Adrenal gland (tissue), 5 donors: ENCODE measurements around the gene TMOD1.

Experiments
- CTCF ChIP-seq, 6 experiments: fragments of 450-650 bp in 4 of 6; fragments of 200-600 bp in 2 of 6; sonication (generic) in 1 of 6; IDR thresholded peaks; 1 replicate in 5 of 6; 2 replicates in 1 of 6; pipeline versions ENCODE4 v1.5.1 to v1.8.0; 2016 to 2021; ENCODE audit warnings: antibody characterized with exemption in 6 of 6, mild to moderate bottlenecking in 2 of 6, moderate library complexity in 1 of 6
- POLR2A ChIP-seq, 2 donors: fragments of 450-650 bp; IDR thresholded peaks; one replicate each; pipeline ENCODE4 v1.6.1; 2017; ENCODE audit warnings: antibody characterized with exemption in 2 of 2, mild to moderate bottlenecking in 2 of 2, moderate library complexity in 1 of 2
- donor health status: DM: no; HTN: no; CAD: no.

DNA sequence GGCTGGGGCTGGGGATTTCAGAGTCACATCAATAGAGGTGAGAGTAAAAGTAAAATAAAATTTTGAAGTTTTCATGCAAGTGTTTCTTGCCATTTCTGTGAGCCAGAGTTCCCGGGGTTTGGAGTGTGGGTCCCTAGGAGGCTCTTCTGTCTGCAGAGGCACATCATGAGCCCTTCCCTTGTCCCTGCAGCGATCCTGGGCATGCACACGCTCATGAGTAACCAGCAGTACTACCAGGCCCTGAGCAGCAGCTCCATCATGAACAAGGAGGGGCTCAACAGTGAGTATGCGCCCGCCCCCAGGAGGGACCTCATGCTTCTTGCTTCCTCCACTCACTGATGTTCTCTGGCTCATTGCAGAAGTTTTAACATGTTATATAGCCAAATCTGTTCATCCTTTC lies 61.1 kb downstream of the TMOD1 start:
- TF ChIP-seq CTCF (IDR thresholded peaks at IDR 0.05) (no peak), POLR2A (IDR thresholded peaks at IDR 0.05) (no peak)
